Measurements from ENCODE around the gene MYLK4.

DNA sequence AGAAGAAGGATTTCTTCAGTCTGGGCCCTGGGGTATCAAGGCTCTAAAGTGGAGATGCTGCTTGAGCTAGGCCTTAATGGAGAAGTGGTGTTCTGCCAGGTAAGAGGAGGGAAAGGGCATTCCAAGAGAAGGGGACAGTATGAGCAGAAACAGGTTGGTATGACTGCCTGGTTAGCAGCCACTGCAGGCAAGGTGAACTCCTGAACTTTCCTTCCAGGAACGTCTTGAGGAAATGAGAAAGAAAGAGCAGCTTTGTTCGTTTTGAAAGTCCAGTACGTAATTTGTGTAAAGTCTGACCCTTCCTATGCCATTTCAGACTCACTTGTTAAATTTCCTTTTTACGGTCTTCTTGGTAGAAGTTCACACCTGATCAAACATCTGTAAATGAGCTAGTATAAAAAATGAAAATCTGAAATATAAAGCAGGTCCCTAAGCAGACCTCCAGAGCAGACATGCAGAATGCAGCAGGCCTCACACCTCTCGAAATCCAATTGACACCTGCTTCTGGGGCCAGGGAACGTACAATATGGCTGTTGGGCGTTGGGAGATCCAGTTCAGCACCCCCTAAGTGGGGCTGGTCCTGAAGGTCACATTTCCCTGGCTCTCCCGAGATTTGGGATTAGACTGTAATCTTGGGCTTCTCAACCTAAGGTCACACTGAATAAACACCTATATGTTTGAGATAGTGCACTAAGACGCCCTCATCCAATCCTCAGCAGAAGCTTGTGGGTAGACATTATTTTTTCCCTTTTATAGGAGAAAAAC, 33.6 kb downstream of the MYLK4 start:
- TF ChIP-seq, protein P1, sequence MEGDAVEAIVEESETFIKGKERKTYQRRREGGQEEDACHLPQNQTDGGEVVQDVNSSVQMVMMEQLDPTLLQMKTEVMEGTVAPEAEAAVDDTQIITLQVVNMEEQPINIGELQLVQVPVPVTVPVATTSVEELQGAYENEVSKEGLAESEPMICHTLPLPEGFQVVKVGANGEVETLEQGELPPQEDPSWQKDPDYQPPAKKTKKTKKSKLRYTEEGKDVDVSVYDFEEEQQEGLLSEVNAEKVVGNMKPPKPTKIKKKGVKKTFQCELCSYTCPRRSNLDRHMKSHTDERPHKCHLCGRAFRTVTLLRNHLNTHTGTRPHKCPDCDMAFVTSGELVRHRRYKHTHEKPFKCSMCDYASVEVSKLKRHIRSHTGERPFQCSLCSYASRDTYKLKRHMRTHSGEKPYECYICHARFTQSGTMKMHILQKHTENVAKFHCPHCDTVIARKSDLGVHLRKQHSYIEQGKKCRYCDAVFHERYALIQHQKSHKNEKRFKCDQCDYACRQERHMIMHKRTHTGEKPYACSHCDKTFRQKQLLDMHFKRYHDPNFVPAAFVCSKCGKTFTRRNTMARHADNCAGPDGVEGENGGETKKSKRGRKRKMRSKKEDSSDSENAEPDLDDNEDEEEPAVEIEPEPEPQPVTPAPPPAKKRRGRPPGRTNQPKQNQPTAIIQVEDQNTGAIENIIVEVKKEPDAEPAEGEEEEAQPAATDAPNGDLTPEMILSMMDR (IDR thresholded peaks at IDR 0.05): no peak
- TF ChIP-seq SIN3A (IDR thresholded peaks at IDR 0.05; ENCODE audit: borderline replicate concordance, insufficient read depth, low read depth, low read length) (no peak), POLR2AphosphoS5 (IDR thresholded peaks at IDR 0.05; ENCODE audit: low read depth, low read length) (no peak)

Data from Panc1 (cell line).